Activated CD4-positive, alpha-beta T cell treated with anti-CD3 and anti-CD28 coated beads, Interleukin-2, amount 50 U/mL, for 4 hours (primary cell): ENCODE results near the gene NFKB2.

Experiments used
- DNase-seq, 2 experiments: peaks; one replicate each; pipeline ENCODE4 v3.0.0-alpha.2; 2020

The NFKB2 gene

DNA sequence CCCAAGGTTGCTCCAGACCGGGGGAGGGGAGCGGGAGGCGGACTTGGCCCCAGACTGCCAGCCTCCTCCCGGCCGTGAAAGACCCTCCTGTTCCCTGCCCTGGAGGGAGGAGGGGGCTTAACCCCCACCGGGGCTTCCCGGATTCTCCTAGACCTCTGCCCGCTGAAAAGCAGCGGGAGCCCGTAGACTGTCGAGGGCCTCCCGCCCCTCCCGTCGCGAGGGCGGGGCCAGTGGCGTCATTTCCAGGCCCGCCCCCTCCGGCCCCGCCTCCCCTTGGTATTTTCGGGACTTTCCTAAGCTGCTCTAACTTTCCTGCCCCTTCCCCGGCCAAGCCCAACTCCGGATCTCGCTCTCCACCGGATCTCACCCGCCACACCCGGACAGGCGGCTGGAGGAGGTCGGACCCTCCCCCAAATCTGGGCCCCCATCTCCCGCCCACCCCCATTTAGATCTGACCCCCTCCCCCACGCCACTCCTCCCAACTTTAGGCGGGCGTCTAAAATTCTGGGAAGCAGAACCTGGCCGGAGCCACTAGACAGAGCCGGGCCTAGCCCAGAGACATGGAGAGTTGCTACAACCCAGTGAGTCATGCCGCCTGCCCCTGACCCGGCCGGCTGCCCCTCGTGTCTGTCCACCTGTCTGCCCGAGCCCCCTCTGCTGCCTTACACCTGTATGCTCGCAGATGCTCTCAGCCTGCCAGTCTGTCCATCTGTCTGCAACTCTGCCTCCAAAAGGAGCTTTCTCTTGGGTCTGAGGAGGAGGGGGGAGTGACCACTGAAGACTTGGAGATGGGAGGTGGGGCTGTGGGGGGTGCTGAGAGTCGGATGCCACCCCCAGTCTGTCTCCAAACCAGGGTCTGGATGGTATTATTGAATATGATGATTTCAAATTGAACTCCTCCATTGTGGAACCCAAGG is at the start of gene NFKB2:
Gene NFKB2 (plus strand): TSS at position 306 of the 917 bp plus-strand sequence. CDS start 255 bp downstream, at position 561.
- DNase-seq = peak; percentile 87 to 89

DNA sequence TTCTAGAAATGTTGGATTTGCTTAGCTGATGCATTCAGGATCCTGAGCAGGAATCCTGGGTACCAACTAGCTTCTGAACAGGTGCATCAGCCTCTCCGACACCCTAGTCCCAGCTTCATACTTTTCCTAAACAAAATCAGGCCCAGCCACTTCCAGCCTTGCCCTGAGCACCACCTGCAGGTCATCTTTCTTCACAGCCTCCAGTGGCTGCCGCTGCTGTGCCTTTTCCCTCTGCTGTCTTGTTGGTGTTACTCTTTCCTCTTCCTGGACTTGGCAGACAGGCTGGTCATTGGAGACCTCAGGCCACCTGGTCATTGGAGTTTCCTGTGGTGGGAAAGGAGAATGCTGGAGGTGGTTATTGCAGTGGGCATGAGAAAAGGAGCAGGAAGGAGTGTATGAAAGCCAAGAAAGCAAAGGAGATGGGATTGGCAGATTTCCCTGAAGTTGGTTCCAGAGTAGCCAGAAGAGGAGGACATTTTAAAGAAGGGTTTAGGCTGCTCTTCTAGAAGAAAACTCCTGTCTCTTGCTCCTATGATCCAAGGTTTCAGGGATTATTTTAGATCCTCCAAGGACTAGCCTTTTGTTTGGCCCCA is 48.2 kb upstream of the NFKB2 start:
- DNase-seq = no peak

DNA sequence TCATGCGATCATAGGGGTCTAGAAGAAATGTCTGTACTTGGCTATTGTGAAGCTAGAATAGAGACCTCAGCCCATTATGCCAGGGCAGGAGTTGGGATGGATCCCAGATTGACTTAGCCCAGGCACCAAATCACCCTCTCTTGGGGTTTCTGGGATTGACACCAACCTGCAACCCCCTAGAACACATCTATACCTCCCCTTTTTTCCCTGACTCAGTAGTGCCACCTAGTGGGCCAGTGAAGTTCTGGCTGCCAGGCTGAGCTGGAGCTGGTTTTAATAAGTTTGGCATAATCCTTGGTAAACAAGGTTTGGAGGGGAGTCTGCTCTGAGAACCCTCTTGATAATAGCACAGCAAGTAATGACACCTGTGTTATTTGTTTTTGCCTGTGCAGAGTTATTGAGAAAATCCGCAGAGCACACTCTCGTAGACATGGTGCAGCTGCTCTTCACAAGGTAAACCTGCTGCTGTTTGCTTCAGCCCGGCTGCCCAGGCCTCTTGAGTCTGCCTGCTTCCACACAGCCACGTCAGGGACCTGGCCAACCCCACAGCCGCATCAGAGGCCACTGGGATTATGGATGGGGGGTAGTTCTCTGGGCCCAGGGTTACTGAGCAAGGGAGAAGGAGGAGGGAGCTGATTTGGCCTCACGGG is 43.3 kb upstream of the NFKB2 start:
- peak; percentile 72 to 76 for DNase-seq

DNA sequence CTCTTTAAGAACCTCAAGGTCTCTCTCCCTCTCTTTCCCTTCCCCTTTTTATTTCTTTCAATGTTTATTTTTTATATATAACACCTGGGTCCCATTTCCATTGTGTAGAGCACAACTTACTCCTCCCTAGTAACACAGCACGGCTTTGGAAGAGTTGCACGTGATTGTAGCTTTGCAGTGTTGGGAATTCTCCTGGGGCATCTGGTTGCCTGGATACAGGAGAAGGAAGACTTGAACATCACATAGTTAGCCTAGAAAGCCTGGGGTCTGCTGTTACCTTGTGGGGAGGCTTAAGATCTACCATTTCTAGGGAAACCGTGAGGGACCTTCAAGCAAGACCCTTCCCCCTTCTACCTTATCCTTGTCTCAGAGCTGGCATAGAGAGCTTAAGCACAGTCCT is 41.1 kb upstream of the NFKB2 start:
- no peak for DNase-seq

DNA sequence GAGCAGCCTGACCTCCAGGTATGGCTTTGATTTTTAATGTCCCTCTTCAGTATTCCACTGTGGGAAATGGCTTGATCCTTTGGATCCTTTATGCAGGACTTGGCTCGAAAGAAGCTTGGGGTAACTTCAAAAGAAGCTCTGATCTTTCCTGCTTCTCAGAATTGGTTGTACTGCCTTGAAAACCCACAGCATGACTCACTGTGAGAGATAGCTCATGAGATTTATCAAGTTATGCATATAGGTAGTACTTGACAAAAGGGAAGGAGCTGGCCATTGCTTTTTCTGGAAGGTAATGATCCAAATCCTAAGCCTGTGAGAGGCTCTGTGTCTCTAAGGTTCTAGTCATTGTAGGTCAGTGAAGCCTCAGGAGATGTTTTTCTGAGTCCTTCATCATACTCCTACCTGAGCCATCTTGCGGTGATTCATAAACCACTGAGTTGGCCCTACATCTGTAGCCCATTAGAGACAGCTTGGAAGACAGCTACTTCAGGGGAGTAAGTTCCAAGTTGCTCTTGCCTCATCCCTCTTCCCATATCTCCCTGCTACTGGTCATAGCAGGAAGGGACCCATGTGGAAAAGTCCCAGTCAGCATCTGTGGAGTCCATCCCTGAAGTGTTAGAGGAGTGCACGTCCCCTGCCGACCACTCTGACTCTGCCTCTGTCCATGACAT is 36.7 kb upstream of the NFKB2 start:
- DNase-seq = no peak

DNA sequence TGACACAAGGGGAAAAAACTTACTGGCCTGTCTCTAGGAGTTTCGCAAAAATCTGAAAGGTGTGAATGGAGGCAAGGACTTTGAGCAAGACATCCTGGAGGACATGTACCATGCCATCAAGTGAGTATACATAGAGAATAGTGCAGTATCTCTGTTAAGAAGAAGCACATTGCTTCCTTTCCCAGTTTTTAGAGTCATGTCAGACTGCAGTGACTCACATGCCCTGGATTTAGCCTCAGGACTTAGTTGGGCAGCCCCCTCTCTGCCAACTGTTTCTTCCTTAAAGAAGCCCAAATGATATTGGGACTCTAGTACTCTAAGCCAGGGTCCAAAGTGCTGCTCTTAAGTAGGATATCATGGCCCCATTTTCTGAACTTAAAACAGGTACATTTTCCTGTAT is 28.1 kb upstream of the NFKB2 start:
- DNase-seq = no peak

DNA sequence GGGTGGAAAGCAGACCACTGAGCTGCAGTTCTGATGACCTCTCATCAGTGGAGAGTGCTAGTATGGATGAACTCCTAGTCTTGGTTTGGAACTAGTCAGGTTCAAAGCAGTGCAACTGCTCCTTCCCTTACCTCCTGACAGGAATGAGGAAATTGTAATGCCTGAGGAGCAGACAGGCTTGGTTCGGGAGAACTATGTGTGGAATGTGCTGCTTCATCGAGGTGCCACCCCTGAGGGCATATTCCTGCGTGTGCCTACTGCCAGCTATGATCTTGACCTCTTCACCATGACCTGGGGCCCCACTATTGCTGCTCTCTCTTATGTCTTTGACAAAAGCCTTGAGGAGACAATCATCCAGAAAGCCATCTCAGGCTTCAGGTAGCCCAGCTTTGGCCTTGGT is 27.4 kb upstream of the NFKB2 start:
- no peak for DNase-seq

DNA sequence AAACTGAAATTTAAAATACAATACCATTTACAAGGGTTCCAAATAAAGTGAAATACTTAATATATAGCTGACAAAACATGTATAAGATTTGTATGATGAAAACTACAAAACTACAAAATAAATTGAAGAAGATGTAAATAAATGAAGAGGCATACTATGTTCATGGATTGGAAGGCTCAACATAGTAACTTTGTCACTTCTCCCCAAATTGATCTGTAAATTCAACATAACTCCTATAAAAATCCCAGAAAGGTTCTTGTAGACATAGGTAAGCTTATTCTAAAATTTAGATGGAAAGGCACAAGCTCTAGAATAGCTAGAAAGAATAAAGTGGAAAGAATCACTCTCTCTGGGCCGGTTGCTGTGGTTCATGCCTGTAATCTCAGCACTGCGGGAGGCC is 24.2 kb upstream of the NFKB2 start:
- no peak for DNase-seq

DNA sequence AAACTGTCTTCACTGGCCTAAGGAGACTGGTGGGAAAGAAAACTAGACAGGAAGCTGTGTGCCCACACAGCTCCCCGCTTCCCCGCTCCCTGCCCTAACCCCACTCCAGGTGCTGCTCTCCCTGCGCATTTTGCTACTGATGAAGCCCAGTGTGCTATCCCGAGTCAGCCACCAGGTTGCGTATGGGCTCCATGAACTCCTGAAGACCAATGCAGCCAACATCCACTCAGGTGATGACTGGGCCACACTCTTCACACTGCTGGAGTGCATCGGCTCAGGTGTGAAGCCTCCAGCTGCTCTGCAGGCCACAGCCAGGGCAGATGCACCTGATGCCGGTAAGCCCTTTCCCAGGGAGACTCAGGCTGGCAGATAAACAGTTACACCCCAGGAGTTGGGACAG is 20.3 kb upstream of the NFKB2 start:
- DNase-seq = no peak

DNA sequence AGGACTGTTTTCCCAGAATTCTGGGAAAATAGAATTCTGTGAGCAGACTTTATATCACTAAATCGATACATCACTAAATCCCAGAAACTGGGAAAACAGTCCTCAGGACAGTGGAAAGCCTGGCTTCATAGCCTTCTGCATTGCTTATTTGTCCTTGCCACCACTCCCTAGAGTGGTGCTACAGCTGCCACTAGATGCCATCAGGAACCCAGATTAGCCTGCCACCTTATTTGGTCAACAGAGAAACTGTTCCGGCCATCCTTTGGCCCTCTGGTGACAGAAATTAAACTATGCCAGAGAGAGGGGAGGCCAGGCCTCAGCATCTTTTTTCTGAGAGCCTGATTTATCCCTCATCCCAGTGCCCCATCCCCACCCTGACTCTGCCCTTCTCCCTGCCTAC is 19.6 kb upstream of the NFKB2 start:
- DNase-seq = no peak

DNA sequence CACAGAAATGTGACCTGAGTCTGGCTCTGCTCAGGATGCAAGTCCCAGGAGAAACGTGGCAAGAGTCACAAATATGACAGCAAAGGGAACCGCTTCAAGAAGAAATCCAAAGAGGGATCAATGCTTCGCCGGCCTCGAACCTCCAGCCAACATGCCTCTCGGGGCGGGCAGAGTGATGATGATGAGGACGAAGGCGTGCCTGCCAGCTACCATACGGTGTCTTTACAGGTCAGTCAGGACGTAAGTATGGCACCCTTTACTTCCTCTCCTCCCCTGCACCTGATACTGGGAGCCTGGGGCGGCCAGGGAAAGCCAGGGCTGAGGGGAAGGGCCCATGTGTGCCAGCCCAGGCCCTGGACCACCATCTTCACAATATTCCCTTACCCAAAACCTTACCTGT is 18.6 kb upstream of the NFKB2 start:
- no peak for DNase-seq

DNA sequence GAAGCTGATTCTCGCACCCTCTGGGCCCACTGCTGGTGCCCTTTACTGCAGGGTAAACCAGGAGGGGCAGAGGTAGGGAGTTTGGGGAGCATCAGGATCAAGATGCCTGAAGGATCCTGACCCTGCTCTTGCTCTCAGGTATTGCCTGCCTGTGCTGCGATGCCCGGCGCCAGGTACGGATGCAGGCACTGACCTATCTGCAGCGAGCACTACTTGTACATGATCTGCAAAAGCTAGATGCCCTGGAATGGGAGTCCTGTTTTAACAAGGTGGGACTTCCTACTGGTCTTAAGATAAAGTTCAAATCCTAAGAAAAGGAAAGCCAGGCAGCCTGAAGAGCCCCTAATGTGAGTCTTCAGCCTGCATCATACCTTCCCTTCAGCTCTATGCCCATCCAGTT is 16.1 kb upstream of the NFKB2 start:
- no peak for DNase-seq

DNA sequence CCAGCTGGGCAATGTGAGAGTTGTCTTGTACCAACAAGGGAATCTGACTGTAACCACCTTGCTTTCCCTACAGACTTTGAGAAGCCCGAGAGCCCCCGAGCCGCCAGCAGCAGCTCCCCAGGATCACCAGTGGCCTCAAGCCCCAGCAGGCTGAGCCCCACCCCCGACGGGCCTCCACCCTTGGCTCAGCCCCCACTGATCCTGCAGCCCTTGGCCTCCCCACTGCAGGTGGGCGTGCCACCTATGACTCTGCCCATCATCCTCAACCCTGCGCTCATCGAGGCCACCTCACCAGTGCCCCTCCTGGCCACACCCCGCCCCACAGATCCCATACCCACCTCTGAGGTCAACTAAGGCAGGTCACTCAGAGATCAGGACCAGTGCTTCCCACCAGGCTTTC is 13.5 kb upstream of the NFKB2 start:
- no peak for DNase-seq

DNA sequence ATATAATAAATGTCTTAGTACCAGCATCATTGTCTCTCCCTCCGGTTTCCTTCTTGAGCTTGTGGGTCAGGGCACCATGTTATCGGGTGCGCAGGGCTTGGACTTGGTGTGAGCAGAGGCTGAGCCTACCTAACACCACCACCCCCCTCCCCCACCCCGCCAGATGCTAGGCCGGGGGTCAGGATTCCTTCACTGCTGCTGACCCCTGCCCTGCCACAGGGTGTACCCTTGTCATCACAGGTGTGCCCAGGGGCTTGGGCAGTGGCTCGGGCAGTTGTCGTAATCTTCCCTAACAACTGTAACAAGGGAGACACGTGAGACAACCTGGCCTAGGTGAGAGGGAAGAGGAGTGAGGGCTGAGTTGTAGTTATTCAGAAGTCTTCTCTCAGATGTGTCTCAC is 12.6 kb upstream of the NFKB2 start:
- no peak for DNase-seq

DNA sequence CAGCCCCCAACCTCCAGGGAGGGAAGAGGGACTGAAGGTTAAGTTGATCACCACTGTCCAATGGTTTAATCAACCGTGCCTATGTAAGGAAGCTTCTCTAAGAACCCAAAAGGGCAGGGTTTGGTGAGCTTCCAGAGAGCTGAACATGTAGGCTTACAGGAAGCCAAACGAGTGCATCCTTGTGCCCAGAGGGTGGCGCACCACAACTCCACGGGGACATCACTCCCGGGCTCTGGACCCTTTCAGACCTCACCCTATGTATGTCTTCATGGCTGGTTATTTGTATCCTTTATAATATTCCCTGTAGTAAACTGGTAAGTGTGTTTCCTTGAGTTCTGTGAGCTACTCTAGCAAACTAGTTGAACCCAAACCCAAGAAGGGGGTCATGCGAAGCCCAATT is 11.5 kb upstream of the NFKB2 start:
- peak in 1 of 2 experiments; percentile 15 for DNase-seq

DNA sequence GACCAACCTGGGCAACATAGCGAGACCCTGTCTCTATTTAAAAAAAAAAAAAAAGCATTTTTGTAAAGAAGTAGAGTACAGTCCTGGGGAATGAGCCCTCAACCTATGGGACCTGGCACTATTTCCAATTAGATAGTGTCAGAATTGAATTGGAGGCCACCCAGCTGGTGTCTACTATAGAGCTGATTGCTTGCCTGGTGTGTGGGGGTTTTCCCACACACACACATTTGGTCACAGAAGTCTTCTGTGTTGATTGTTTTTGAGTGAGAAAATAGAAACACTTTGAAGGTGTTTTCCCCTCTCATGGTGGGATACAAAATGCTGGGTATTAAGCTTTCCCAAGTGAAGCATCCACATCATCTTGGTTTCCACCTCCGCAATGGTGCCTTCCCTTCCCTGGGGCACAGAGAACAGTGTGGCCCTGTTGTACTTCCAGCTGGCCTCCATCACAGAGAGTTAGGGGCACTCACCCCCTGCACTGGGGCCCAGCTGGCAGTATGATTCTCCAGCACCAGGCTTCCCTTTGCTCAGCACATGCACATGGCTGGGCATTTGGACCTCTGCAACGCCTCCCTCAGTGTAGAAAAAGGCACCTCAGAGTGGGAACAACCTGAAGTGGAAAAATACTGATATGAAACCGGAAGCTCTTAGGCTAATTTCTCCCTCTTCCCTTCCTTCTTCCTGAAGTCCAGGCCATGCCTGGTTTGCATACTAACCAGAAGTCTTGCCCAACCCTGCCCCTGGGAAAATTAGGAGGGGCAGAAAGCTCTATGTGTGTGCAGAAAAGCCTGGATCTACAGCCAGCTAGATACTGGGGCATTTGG is 10.7 kb upstream of the NFKB2 start:
- no peak for DNase-seq

DNA sequence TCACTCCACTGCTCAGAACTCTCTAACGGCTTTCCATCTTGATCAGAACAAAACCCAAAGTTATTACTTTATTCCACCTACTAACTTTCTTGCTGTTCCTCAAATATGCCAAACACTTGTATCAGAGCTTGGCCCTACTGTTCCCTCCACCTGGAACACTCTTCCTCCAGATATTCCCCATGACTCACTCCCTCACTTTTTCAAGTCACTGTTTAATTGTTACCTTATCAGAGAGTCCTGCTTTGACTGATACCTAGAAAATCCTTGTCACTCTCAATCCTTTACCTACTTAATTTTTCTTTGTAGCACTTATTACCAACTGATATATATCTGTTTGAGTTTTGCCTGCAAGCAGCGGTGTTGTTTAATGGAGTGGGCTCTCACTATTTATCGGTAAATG is 5.6 kb upstream of the NFKB2 start:
- no peak for DNase-seq

DNA sequence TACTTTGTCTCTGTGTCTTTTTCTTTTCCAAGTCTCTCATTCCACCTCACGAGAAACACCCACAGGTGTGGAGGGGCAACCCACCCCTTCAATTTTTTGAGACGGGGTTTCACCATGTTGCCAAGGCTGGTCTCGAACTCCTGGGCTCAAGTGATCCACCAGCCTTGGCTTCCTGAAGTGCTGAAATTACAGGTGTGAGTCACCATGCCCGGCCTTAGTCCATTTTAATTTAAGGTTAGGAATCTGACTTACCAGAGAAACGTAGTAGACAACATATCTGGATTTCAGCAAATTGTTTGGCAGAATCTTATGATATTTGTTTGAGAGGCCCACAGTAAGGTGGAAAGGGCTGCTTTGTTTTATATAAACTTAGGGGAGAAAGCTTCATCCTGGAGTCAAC is 3.2 kb upstream of the NFKB2 start:
- DNase-seq = no peak

DNA sequence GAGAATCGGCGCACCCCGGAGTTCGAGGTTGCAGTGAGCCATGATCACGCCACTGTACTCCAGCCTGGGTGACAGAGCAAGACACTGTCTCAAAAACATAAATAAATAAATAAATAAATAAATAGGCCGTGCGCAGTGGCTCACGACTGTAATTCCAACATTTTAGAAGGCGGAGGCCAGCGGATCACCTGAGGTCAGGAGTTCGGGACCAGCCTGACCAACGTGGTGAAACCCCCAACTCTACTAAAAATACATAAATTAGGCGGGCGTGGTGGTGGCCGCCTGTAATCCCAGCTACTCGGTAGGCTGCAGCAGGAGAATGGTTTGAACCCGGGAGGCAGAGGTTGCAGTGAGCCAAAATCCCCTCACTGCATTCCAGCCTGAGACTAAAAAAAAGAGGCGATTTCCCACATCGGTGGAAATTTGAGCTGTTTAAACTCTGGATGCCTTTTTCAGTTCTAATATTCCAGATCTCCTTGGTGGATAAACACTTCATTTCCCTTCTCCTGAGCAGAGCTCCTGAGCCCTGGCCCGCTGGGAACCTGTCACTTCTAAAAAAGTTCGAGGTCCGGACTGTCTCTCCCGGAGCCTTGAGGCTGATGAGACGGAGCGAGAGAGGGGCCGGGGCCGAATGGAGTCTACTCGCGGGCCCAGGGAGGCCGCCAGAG is 2.0 kb upstream of the NFKB2 start:
- no peak for DNase-seq

DNA sequence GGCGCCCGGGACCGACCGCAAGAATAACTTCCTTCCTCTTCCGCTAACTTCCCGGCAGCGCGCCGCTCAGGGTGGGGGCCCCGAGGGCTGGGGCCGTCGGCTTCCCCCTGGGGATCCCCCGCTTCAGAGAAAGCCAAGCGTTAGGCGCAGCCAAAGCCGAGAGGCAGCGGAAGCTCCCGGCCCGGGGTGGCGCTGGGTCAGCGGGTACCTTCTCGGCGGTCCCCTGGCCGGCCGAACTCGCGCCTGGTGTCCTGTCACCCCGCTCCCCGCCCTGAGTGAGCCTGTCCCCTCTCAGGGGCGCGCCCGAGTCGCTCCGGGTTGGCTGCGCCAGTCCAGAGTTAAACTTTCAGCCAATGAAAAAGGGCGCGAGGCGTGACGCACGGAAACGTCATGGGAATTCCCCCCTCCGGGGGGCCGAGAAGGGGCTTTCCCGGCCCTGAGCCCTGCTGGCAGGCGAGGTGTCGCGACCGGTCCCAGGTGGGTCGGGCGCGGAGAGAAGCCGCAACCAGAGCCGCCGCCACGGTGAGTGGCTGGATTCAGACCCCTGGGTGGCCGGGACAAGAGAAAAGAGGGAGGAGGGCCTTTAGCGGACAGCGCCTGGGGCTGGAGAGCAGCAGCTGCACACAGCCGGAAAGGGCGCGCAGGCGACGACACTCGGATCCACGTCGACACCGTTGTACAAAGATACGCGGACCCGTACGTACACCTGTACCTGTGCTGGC is 1.3 kb upstream of the NFKB2 start:
- peak; percentile 98 for DNase-seq

DNA sequence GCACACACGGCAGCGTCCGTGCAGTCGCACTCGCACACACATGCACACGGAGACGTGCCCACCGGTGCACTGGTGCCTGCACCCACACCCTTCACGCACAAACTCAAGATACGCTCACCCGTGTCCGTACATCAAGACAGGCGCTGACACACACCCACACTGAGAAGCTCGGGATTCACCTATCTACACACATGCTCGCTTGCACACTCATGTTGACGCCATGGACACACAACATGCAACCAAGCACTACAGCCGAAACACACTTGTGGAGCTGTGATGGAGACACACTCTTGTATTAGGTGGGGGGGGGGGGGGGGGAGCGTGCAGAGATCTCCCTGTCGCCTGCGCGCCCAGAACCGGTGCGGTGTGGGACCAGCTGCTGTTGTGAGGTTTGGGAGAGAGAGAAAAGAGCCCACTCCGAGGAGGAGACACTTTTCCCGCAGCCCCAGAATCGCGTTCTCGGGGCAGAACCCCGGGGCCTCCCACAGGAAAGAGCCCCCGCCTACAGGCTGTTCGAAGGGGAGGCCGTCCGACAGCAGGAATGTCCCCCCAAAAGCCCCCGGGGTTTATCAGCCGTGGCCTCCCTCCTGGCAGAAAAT is 605 bp upstream of the NFKB2 start:
- peak; percentile 55 to 56 for DNase-seq
